HepG2 (cell line): ENCODE data around the gene PTPRD. TPM values are rescaled to one million over a fixed set of nuclear protein-coding genes. Genes with fewer than 3 reads are reported as not detected.

Source experiments
- ATAC-seq: fragments of 200-7000 bp; cut with Tn5 transposase; 3 replicates; pipeline ENCODE4 v1.9.1; 2020; ENCODE audit warnings: mild to moderate bottlenecking, moderate library complexity
- BruUV-seq: library from RNA; stranded (reverse); fragments of 400-500 nt; replicated peaks from 2 replicates; lab custom pipeline; 2021; lab: Mats Ljungman, UMichigan
- CTCF ChIA-PET: fragments of 300-600 bp; formaldehyde crosslinking; extraction: SDS; loops from one replicate; lab custom pipeline; 2021; ENCODE audit warnings: low total read pairs, inconsistent platforms, low intra/inter-chr PET ratio; lab: Yijun Ruan, JAX
- POLR2A ChIA-PET: fragments of 350-600 bp; sonication (Branson Sonifier 250); formaldehyde crosslinking; loops from one replicate; lab custom pipeline; 2020; ENCODE audit warnings: antibody characterized with exemption, inconsistent platforms; lab: Yijun Ruan, JAX
- DNase-seq: peaks from one replicate; pipeline ENCODE4 v3.0.0-alpha.2; 2015; ENCODE audit warnings: low spot score
- FAIRE-seq: peaks from 3 replicates; lab custom pipeline; 2011; peaks lifted over from hg19 to GRCh38; lab: Jason Lieb, UNC
- H2AFZ ChIP-seq: one replicate; pipeline ENCODE4 v1.6.1; 2011; ENCODE audit warnings: low read length, inconsistent platforms
- H3K27ac ChIP-seq: fragments of 300-600 bp; 3 replicates; pipeline ENCODE4 v1.8.0; 2011; ENCODE audit warnings: mixed run types, mild to moderate bottlenecking, mixed read lengths, low read length, inconsistent platforms; ENCODE audit not compliant: insufficient read depth; ENCODE audit errors: extremely low read length
- H3K27me3 ChIP-seq, 2 experiments: fragments of 200-600 bp in 1 of 2; 2 replicates in 1 of 2; 3 replicates in 1 of 2; pipeline versions ENCODE4 v1.6.0 to v1.8.0; 2011; ENCODE audit warnings: low read length in 2 of 2, mild to moderate bottlenecking in 2 of 2, moderate library complexity in 2 of 2, inconsistent platforms in 1 of 2; ENCODE audit not compliant: insufficient read depth in 2 of 2, control insufficient read depth in 1 of 2
- H3K36me3 ChIP-seq, 2 experiments: fragments of 200-600 bp in 1 of 2; replicated peaks in 1 of 2; 2 replicates in 1 of 2; 3 replicates in 1 of 2; pipeline versions ENCODE4 v1.5.1 to v1.8.0; 2011; ENCODE audit warnings: low read length in 2 of 2, inconsistent platforms in 1 of 2; ENCODE audit not compliant: insufficient read depth in 2 of 2, control insufficient read depth in 1 of 2
- H3K4me1 ChIP-seq: 2 replicates; pipeline ENCODE4 v1.5.1; 2012; ENCODE audit warnings: low read length, inconsistent platforms; ENCODE audit not compliant: insufficient read depth
- H3K4me2 ChIP-seq: 2 replicates; pipeline ENCODE4 v1.6.0; 2011; ENCODE audit warnings: low read depth, low read length, inconsistent platforms
- H3K4me3 ChIP-seq, 3 experiments: fragments of 200-600 bp in 1 of 3; sonication (generic), shearing (Covaris generic) in 1 of 3; replicated peaks in 1 of 3; 2 replicates each; pipeline ENCODE4 v1.5.1; 2011 to 2016; ENCODE audit warnings: low read length in 3 of 3, inconsistent platforms in 2 of 3, low read depth in 2 of 3, mild to moderate bottlenecking in 2 of 3, control low read depth in 1 of 3, mixed read lengths in 1 of 3; ENCODE audit not compliant: insufficient read depth in 1 of 3
- H3K79me2 ChIP-seq: one replicate; pipeline ENCODE4 v1.6.1; 2011; ENCODE audit warnings: low read length, inconsistent platforms; ENCODE audit not compliant: insufficient read depth
- H3K9ac ChIP-seq: 2 replicates; pipeline ENCODE4 v1.6.0; 2011; ENCODE audit warnings: mild to moderate bottlenecking, low read depth, low read length, inconsistent platforms; ENCODE audit not compliant: insufficient read depth
- H3K9me3 ChIP-seq: 2 replicates; pipeline ENCODE4 v1.5.1; 2012; ENCODE audit warnings: mild to moderate bottlenecking, low read length
- H4K20me1 ChIP-seq: 2 replicates; pipeline ENCODE4 v1.6.0; 2011; ENCODE audit warnings: inconsistent platforms, mild to moderate bottlenecking, low read length, moderate library complexity; ENCODE audit not compliant: insufficient read depth
- ARNT2 ChIP-seq: sonication (generic); formaldehyde crosslinking; IDR thresholded peaks from 2 replicates; pipeline ENCODE4 v1.8.0; 2022; ENCODE audit warnings: mild to moderate bottlenecking, low read depth, missing genetic modification reagents, moderate library complexity
- FOXC1 ChIP-seq: sonication (generic); formaldehyde crosslinking; IDR thresholded peaks from 2 replicates; pipeline ENCODE4 v1.8.0; 2022; ENCODE audit warnings: mild to moderate bottlenecking, missing genetic modification reagents, borderline replicate concordance
- GATAD2A ChIP-seq: IDR thresholded peaks from 2 replicates; pipeline ENCODE4 v1.6.1; 2016
- IRX3 ChIP-seq: sonication (generic); formaldehyde crosslinking; IDR thresholded peaks from 2 replicates; pipeline ENCODE4 v1.8.1; 2023; ENCODE audit warnings: mild to moderate bottlenecking, low read depth, missing genetic modification reagents, borderline replicate concordance
- MBD4 ChIP-seq: IDR thresholded peaks from 2 replicates; pipeline ENCODE4 v1.6.1; 2012; ENCODE audit warnings: low read length, inconsistent platforms, borderline replicate concordance
- MIER3 ChIP-seq: IDR thresholded peaks from 2 replicates; pipeline ENCODE4 v1.6.1; 2016; ENCODE audit warnings: missing compliant biosample characterization, borderline replicate concordance
- MNT ChIP-seq: fragments of 450-650 bp; IDR thresholded peaks from 2 replicates; pipeline ENCODE4 v1.6.1; 2016
- NPAS2 ChIP-seq: sonication (generic); formaldehyde crosslinking; IDR thresholded peaks from 2 replicates; pipeline ENCODE4 v1.8.0; 2022; ENCODE audit warnings: mild to moderate bottlenecking, missing genetic modification reagents, borderline replicate concordance
- RXRB ChIP-seq: IDR thresholded peaks from 2 replicates; pipeline ENCODE4 v1.6.1; 2016; ENCODE audit warnings: borderline replicate concordance, missing genetic modification reagents, missing compliant biosample characterization
- TRIM24 ChIP-seq: sonication (generic); formaldehyde crosslinking; IDR thresholded peaks from 2 replicates; pipeline ENCODE4 v1.8.0; 2022; ENCODE audit warnings: mild to moderate bottlenecking, missing genetic modification reagents
- ZFY ChIP-seq: sonication (generic); formaldehyde crosslinking; IDR thresholded peaks from 2 replicates; pipeline ENCODE4 v1.4.0; 2020; ENCODE audit warnings: missing genetic modification reagents
- ZNF564 ChIP-seq: sonication (generic); formaldehyde crosslinking; IDR thresholded peaks from 2 replicates; pipeline ENCODE4 v1.8.1; 2023; ENCODE audit warnings: mild to moderate bottlenecking, missing genetic modification reagents
- ZSCAN20 ChIP-seq: sonication (generic); formaldehyde crosslinking; IDR thresholded peaks from 2 replicates; pipeline ENCODE4 v1.4.0; 2020; ENCODE audit warnings: missing genetic modification reagents, mild to moderate bottlenecking, borderline replicate concordance
- WGBS: methylation state at CpG from one replicate; pipeline ENCODE4 v1.1.6; 2017; ENCODE audit warnings: low lambda C conversion rate; 5-methylcytosine and 5-hydroxymethylcytosine counted together
- in situ Hi-C: cut with HindIII; loops from 2 replicates; pipeline ENCODE4 v1.10.0; 2017; ENCODE audit warnings: low pct_unique_long_range_greater_than_20kb; ENCODE audit not compliant: extremely low pct_ligation_motif_present
- intact Hi-C: fragments of 100-400 bp; cut with micrococcal nuclease; formaldehyde crosslinking; loops from one replicate; pipeline ENCODE4 v1.10.0; 2022; ENCODE audit not compliant: unreplicated experiment
- polyA plus RNA-seq, 8 experiments: library from polyadenylated mRNA; depleted of rRNA in 3 of 8; stranded (reverse) in 7 of 8; unstranded in 1 of 8; fragments of >200 nt; fragmentation: Illumina TruSeq in 4 of 8; extraction: Trizol in 4 of 8; gene quantifications; 2 replicates each; pipeline versions ENCODE4 v1.2.1 to v1.2.3, GENCODE V29; 2011 to 2016; ENCODE audit warnings: low read depth in 4 of 8, missing spikeins in 1 of 8, mixed read lengths in 1 of 8; ENCODE audit not compliant: insufficient read depth in 1 of 8
- total RNA-seq, 5 experiments: library from RNA; depleted of rRNA; stranded (reverse); fragments of >200 nt; fragmentation: Illumina TruSeq; extraction: Trizol; gene quantifications; 2 replicates each; pipeline ENCODE4 v1.2.3, GENCODE V29; 2016; ENCODE audit warnings: low read depth in 1 of 5
- TF ChIP-seq, protein P1 (sequence below): sonication (generic); formaldehyde crosslinking; IDR thresholded peaks from 2 replicates; pipeline ENCODE4 v1.4.0; 2020; ENCODE audit warnings: missing genetic modification reagents

The PTPRD gene
- total and polyA plus RNA-seq, 2 of the 13 experiments (the other 11 are each of a cell fraction or from before 2014, with no cell fraction given) = 0.05 TPM; not detected in 1

DNA sequence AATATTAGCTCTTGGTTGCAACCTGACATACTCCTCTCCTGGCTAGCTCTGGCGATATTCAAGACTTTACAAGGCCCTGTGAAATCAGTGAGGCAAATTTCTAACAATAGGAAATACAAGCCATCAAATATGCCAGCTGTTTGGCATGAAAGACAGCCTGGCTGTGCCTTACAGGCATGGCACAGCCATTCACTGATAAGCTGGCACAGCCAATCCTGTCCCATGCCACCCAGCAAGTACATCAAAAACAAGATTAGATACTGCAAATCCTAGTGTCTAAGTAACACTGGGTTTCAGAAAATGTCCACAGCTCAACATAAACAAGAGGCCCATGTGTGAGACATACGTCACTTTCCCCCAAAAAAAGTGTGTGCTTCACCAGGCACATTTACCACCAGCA, 1767.4 kb downstream of the PTPRD start:
- Histone ChIP-seq H3K4me2 (no peak overlapping the region), H3K79me2 (no peaks in the 10 kb centered on the region), H3K9ac (no peak overlapping the region), H3K27me3 (no peaks in the 10 kb centered on the region), H3K4me3 (no peak overlapping the region), H4K20me1 (no peaks in the 10 kb centered on the region), H3K27ac (no peak overlapping the region), H3K36me3 (no peaks in the 10 kb centered on the region), H3K9me3 (no peaks in the 10 kb centered on the region), H2AFZ (no peak overlapping the region), H3K4me1 (no peaks in the 10 kb centered on the region)
- ChIA-PET CTCF (no interaction called here), POLR2A (no interaction called here)
- ATAC-seq (no peak), DNase-seq (no peak), FAIRE-seq (no peak)
- intact Hi-C loops (no loop called here), in situ Hi-C loops (no loop called here)
- no peak for TF ChIP-seq GATAD2A (CRISPR knock-in tag)
- TF ChIP-seq FOXC1 (CRISPR knock-in tag) = no peak
- no peak for TF ChIP-seq ZFY (CRISPR knock-in tag)
- TF ChIP-seq RXRB (CRISPR knock-in tag) = no peak
- TF ChIP-seq MBD4 = no peak
- TF ChIP-seq ZSCAN20 = no peak
- TF ChIP-seq ZNF564 (CRISPR knock-in tag) = no peak
- TF ChIP-seq IRX3 (CRISPR knock-in tag) = no peak
- TF ChIP-seq MNT = no peak
- TF ChIP-seq, protein P1, sequence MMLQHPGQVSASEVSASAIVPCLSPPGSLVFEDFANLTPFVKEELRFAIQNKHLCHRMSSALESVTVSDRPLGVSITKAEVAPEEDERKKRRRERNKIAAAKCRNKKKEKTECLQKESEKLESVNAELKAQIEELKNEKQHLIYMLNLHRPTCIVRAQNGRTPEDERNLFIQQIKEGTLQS (CRISPR knock-in tag) = no peak
- no peak for TF ChIP-seq ARNT2
- no peak for TF ChIP-seq TRIM24
- TF ChIP-seq NPAS2 (CRISPR knock-in tag) = no peak
- no peak for TF ChIP-seq MIER3
- 0% methylated on average over 2 of the region's 2 CpGs for WGBS
- BruUV-seq = no TSS peak
